Stomach (tissue), 9 donors: ENCODE results near the gene CCDC102B. TPM values are rescaled to one million over a fixed set of nuclear protein-coding genes. Genes with fewer than 3 reads are reported as not detected.

Experiments used
- DNase-seq, 2 donors: peaks; one replicate each; pipeline versions ENCODE4 v3.0.0 to v3.0.0-alpha.2; 2013 to 2019
- H3K27ac ChIP-seq, 5 donors: fragments of 200-600 bp in 4 of 5; sonication (generic) in 4 of 5; one replicate each; pipeline ENCODE4 v1.5.1; 2013 to 2019; ENCODE audit warnings: mild to moderate bottlenecking in 1 of 5, moderate library complexity in 1 of 5
- H3K27me3 ChIP-seq, 3 donors: fragments of 200-600 bp; sonication (generic); one replicate each; pipeline ENCODE4 v1.5.1; 2017 to 2019; ENCODE audit warnings: mixed run types in 1 of 3
- H3K36me3 ChIP-seq, 4 donors: fragments of 200-600 bp; sonication (generic); 1 replicate in 3 of 4; 2 replicates in 1 of 4; pipeline ENCODE4 v1.5.1; 2016 to 2019
- H3K4me1 ChIP-seq, 4 donors: fragments of 200-600 bp; sonication (generic); one replicate each; pipeline ENCODE4 v1.5.1; 2016 to 2019
- H3K4me3 ChIP-seq, 4 donors: fragments of 200-600 bp; sonication (generic) in 3 of 4; one replicate each; pipeline ENCODE4 v1.5.1; 2016 to 2019; ENCODE audit warnings: mild to moderate bottlenecking in 1 of 4
- H3K9me3 ChIP-seq, 4 donors: fragments of 200-600 bp; sonication (generic); one replicate each; pipeline ENCODE4 v1.5.1; 2016 to 2019
- CTCF ChIP-seq, 7 experiments: fragments of 450-650 bp in 4 of 7; fragments of 200-600 bp in 3 of 7; sonication (generic) in 3 of 7; IDR thresholded peaks; one replicate each; pipeline ENCODE4 v1.5.1; 2016 to 2019; ENCODE audit warnings: antibody characterized with exemption in 7 of 7, control low read depth in 2 of 7, mild to moderate bottlenecking in 1 of 7
- EP300 ChIP-seq: sonication (generic); formaldehyde crosslinking; IDR thresholded peaks from one replicate; pipeline ENCODE4 v1.6.1; 2017; ENCODE audit warnings: antibody characterized with exemption
- POLR2A ChIP-seq, 4 donors: fragments of 450-650 bp; IDR thresholded peaks; one replicate each; pipeline ENCODE4 v1.6.1; 2016; ENCODE audit warnings: antibody characterized with exemption in 4 of 4, control low read depth in 2 of 4, mild to moderate bottlenecking in 1 of 4, moderate library complexity in 1 of 4
- POLR2AphosphoS5 ChIP-seq, 3 donors: sonication (generic); formaldehyde crosslinking; IDR thresholded peaks; one replicate each; pipeline ENCODE4 v1.6.1; 2016; ENCODE audit warnings: antibody characterized with exemption in 3 of 3
- WGBS, 5 donors: extraction: QIAGEN DNeasy Blood & Tissue Kit in 3 of 5; methylation state at CpG; one replicate each; pipeline versions ENCODE4 v1.1.5 to v1.1.7; 2013 to 2018; 5-methylcytosine and 5-hydroxymethylcytosine counted together
- intact Hi-C: fragments of 100-400 bp; cut with DNase I; formaldehyde crosslinking; loops from one replicate; pipeline ENCODE4 v1.15.1; 2023; ENCODE audit warnings: low total_unique reads
- polyA plus RNA-seq, 3 donors: library from polyadenylated mRNA; stranded (reverse); fragments of 200-250 nt; gene quantifications; one replicate each; pipeline ENCODE4 v1.2.3, GENCODE V29; 2013
- total RNA-seq, 5 donors: library from RNA; depleted of rRNA; stranded (reverse); fragments of >200 nt; gene quantifications; one replicate each; pipeline versions ENCODE4 v1.1.0 to v1.2.3, GENCODE V29; 2014 to 2016
- donor health status: healthy with polysubstance abuse.
- donor health status: Bipolar disorder and iron deficiency.
- donor health status: healthy.

Gene CCDC102B
- total and polyA plus RNA-seq, 8 donors: 1.0 to 66.1 (median 15.7) TPM

GRCh38 chr18:68764016-68764415 is 33.9 kb upstream of the CCDC102B start:
- Histone ChIP-seq H3K4me1 (no peaks in the 10 kb centered on the region), H3K27me3 (no peaks in the 10 kb centered on the region), H3K36me3 (no peaks in the 10 kb centered on the region), H3K27ac (no peak overlapping the region), H3K9me3 (peaks cover 0 to 9% (median 3%) of the 10 kb centered on the region in 4 donors), H3K4me3 (no peak overlapping the region)
- no peak for DNase-seq
- no peak for TF ChIP-seq POLR2A (IDR thresholded peaks at IDR 0.05)
- no peak for TF ChIP-seq EP300
- 74 to 86% (median 81%) methylated on average over 2 of the region's 2 CpGs for WGBS, 5 donors
- intact Hi-C loops: no loop called here

GRCh38 chr18:68766433-68766832 is 31.4 kb upstream of the CCDC102B start:
- intact Hi-C loops: no loop called here
- no peaks in the 10 kb centered on the region for H3K27me3 ChIP-seq
- H3K36me3 ChIP-seq: no peaks in the 10 kb centered on the region
- H3K9me3 ChIP-seq: no peaks in the 10 kb centered on the region
- WGBS, 5 donors: 83 to 93% (median 87%) methylated on average over 2 of the region's 2 CpGs
- TF ChIP-seq POLR2A (IDR thresholded peaks at IDR 0.05): no peak
- no peak for TF ChIP-seq POLR2AphosphoS5 (IDR thresholded peaks at IDR 0.05)
- TF ChIP-seq EP300: no peak
- TF ChIP-seq CTCF (IDR thresholded peaks at IDR 0.05): no peak
- no peak overlapping the region for H3K27ac ChIP-seq
- no peaks in the 10 kb centered on the region for H3K4me1 ChIP-seq
- no peak for DNase-seq
- no peak overlapping the region for H3K4me3 ChIP-seq

- intact Hi-C loops: no loop called here
- H3K4me1 ChIP-seq: no peaks in the 10 kb centered on the region
- DNase-seq: no peak
- no peak overlapping the region for H3K27ac ChIP-seq
- H3K36me3 ChIP-seq: no peaks in the 10 kb centered on the region
- no peaks in the 10 kb centered on the region for H3K27me3 ChIP-seq
- no peak for TF ChIP-seq CTCF (IDR thresholded peaks at IDR 0.05)
- no peak for TF ChIP-seq POLR2AphosphoS5 (IDR thresholded peaks at IDR 0.05)
- TF ChIP-seq EP300: no peak
- no peak for TF ChIP-seq POLR2A (IDR thresholded peaks at IDR 0.05)
- no peaks in the 10 kb centered on the region for H3K9me3 ChIP-seq
- 68 to 76% (median 75%) methylated on average over 3 of the region's 3 CpGs for WGBS, 5 donors
- no peak overlapping the region for H3K4me3 ChIP-seq
Measured at GRCh38 chr18:68769461-68769860, 28.4 kb upstream of the CCDC102B start.

GRCh38 chr18:68772268-68772667 is 25.6 kb upstream of the CCDC102B start:
- DNase-seq: no peak
- no peaks in the 10 kb centered on the region for H3K36me3 ChIP-seq
- WGBS, 5 donors: 27 to 51% (median 47%) methylated on average over 2 of the region's 2 CpGs
- no peaks in the 10 kb centered on the region for H3K4me1 ChIP-seq
- H3K9me3 ChIP-seq: no peaks in the 10 kb centered on the region
- H3K4me3 ChIP-seq: no peak overlapping the region
- H3K27me3 ChIP-seq: no peaks in the 10 kb centered on the region
- no peak for TF ChIP-seq CTCF (IDR thresholded peaks at IDR 0.05)
- no peak for TF ChIP-seq POLR2A (IDR thresholded peaks at IDR 0.05)
- TF ChIP-seq EP300: no peak
- no peak for TF ChIP-seq POLR2AphosphoS5 (IDR thresholded peaks at IDR 0.05)
- H3K27ac ChIP-seq: no peak overlapping the region
- intact Hi-C loops: no loop called here

GRCh38 chr18:68778280-68778886 is 19.5 kb upstream of the CCDC102B start:
- H3K36me3 ChIP-seq: no peaks in the 10 kb centered on the region
- no peak for TF ChIP-seq CTCF (IDR thresholded peaks at IDR 0.05)
- no peak for TF ChIP-seq POLR2A (IDR thresholded peaks at IDR 0.05)
- TF ChIP-seq POLR2AphosphoS5 (IDR thresholded peaks at IDR 0.05): no peak
- no peak for TF ChIP-seq EP300
- no peaks in the 10 kb centered on the region for H3K4me1 ChIP-seq
- no peaks in the 10 kb centered on the region for H3K27me3 ChIP-seq
- peak in 1 of 2 donors; percentile 13 for DNase-seq
- H3K27ac ChIP-seq: no peak overlapping the region
- intact Hi-C loops: no loop called here
- no peak overlapping the region for H3K4me3 ChIP-seq
- no peaks in the 10 kb centered on the region for H3K9me3 ChIP-seq
- WGBS, 5 donors: 67 to 79% (median 73%) methylated on average over 3 of the region's 3 CpGs
